D721Med (cell line): Measurements from ENCODE around the gene FGF7.
"Not testable (repeated sequence)": the region's sequence is repeated elsewhere in the genome, so short reads cannot be mapped to it uniquely, and the experiment has no call there.

Experiments
- DNase-seq: peaks from one replicate; pipeline ENCODE4 v3.0.0; 2011; ENCODE audit warnings: low spot score; ENCODE audit not compliant: insufficient read length
- FAIRE-seq: peaks from 2 replicates; lab custom pipeline; 2011; peaks lifted over from hg19 to GRCh38; lab: Jason Lieb, UNC
- CTCF ChIP-seq: IDR thresholded peaks from 2 replicates; pipeline ENCODE4 v1.5.1; 2012; ENCODE audit warnings: mild to moderate bottlenecking, control low read depth; ENCODE audit not compliant: insufficient read depth; ENCODE audit errors: missing control alignments

FGF7 gene

GRCh38 chr15:49494842-49495241 lies 71.8 kb downstream of the FGF7 start:
- no peak for FAIRE-seq
- TF ChIP-seq CTCF: no peak

DNA sequence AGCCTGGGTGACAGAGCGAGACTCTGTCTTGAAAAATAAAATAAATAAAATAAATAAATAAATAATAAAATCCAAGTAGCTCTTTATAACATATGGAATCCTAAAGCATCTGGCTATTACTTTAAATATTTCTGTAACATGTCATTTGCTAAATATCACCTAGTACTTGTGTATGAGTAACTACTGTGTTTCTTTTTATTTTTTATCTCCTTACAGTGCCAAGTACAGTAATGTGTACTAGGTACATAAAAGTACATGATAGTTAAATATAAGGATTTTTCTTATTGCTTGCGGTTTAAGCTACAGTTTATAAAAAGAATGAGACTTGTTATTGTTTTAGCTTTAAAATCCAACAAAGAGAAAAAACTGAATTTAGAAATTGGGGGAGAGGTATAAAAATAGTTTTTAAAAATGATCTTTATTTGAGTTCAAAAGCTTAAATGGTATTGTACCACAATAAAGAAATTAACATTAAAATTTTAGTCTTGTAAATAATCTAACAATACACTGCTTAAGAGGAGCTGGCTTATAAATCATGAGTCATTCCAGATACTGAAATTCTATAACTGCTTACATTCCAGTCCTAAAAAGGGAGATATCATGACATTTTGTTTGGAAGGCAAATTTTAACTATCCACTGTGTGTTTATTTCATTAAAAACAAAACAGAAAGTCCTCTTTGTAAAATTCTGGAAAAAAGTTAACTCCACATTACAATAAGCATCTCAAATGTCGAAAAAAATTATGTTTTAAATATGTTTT lies 73.1 kb downstream of the FGF7 start:
- no peak for FAIRE-seq

More at GRCh38 chr15:49494842-49495241, 71.8 kb downstream of the FGF7 start:
- DNase-seq: no peak

GRCh38 chr15:49501586-49501985 lies 78.5 kb downstream of the FGF7 start:
- FAIRE-seq: no peak
- no peak for DNase-seq
- TF ChIP-seq CTCF: no peak

More for the DNA sequence above, 73.1 kb downstream of the FGF7 start:
- no peak for TF ChIP-seq CTCF
- no peak for DNase-seq

- DNase-seq (no peak), FAIRE-seq (no peak)
- no peak for TF ChIP-seq CTCF
Measured at GRCh38 chr15:49506341-49506740, 83.3 kb downstream of the FGF7 start.

DNA sequence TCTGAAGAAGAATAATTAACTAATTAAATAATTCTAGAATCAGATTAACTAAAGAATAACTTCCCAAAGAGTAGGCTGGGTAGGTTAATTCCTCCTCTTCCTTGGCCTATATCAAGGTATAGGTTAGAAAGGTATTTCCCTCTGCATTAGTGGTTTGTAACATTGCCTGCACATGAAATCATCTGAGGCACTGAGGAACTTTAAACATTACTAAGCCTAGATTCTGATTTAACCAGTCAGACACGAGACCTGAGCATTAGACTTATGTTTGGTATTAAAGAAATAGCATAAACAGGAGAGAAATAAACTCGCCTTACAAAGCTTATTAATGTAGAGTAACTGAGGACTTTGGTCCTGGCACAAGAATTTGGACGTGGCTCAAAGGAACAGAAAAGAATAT lies 84.2 kb downstream of the FGF7 start:
- DNase-seq (no peak), FAIRE-seq (no peak)
- TF ChIP-seq CTCF: no peak

DNA sequence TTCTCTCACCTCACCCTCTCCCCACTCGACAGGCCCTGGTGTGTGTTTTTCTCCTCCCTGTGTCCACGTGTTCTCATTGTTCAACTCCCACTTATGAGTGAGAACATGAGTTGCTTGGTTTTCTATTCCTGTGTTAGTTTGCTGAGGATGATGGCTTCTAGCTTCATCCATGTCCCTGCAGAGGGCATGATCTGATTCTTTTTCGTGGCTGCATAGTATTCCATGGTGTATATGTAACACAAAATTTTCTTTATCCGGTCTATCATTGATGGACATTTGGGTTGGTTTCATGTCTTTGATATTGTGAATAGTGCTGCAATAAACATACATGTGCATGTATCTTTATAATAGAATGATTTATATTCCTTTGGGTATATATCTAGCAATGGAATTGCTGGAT lies 89.7 kb downstream of the FGF7 start:
- FAIRE-seq, DNase-seq: not testable (repeated sequence)

- DNase-seq (no peak), FAIRE-seq (no peak)
- TF ChIP-seq CTCF: no peak
Measured at GRCh38 chr15:49521802-49522201, 98.8 kb downstream of the FGF7 start.
